SU-DHL-6 (cell line): Measurements from ENCODE around the gene OLFML2B.

Experiments
- CTCF ChIP-seq: fragments of 200-600 bp; sonication (generic); IDR thresholded peaks from one replicate; pipeline ENCODE4 v1.5.1; 2017; ENCODE audit warnings: antibody characterized with exemption, mild to moderate bottlenecking, low read length, moderate library complexity; ENCODE audit not compliant: insufficient read depth, poor library complexity, severe bottlenecking
- EZH2phosphoT487 ChIP-seq: fragments of 200-600 bp; sonication (generic), shearing (Covaris generic); conservative IDR thresholded peaks from 2 replicates; pipeline ENCODE4 v1.6.1; 2018; ENCODE audit warnings: mild to moderate bottlenecking, antibody characterized with exemption, low read length, moderate library complexity, mixed read lengths

- TF ChIP-seq CTCF (no peak), EZH2phosphoT487 (no peak)
Observed at GRCh38 chr1:162003830-162004215, 19.8 kb downstream of the OLFML2B start.
